Measurements from ENCODE around the gene ESRRA. TPM values are rescaled to one million over a fixed set of nuclear protein-coding genes. Genes with fewer than 3 reads are reported as not detected.
"Not testable (repeated sequence)": the region's sequence is repeated elsewhere in the genome, so short reads cannot be mapped to it uniquely, and the experiment has no call there.

ESRRA gene
- total and polyA plus RNA-seq, 2 donors = 20.5 to 48.0 TPM

GRCh38 chr11:64314805-64315561 lies 9.7 kb downstream of the ESRRA start:
- H3K36me3 ChIP-seq (ENCODE audit: control insufficient read depth in 2 of 2, insufficient read depth in 2 of 2, low read length in 1 of 2) = peaks cover 29 to 36% of the 10 kb centered on the region in 2 donors
- no peak overlapping the region for H3K4me3 ChIP-seq (ENCODE audit: low read length in 2 of 2)
- H3K27me3 ChIP-seq (ENCODE audit: control insufficient read depth in 2 of 2, insufficient read depth in 1 of 2, low read length in 1 of 2) = no peaks in the 10 kb centered on the region
- H3K4me1 ChIP-seq (ENCODE audit: control insufficient read depth in 2 of 2, insufficient read depth in 2 of 2, low read length in 2 of 2) = peaks cover 11 to 33% of the 10 kb centered on the region in 2 donors
- 97% methylated on average over 24 of the region's 24 CpGs for WGBS
- H3K27ac ChIP-seq (ENCODE audit: low read depth in 1 of 2, low read length in 1 of 2) = no peak overlapping the region
- H3K9me3 ChIP-seq (ENCODE audit: control insufficient read depth in 2 of 2, insufficient read depth in 1 of 2, low read length in 1 of 2) = peaks cover 1 to 4% of the 10 kb centered on the region in 2 donors
- no peak for DNase-seq (ENCODE audit: low read depth in 6 of 9, low spot score in 9 of 9)

GRCh38 chr11:64315667-64316526 lies 10.6 kb downstream of the ESRRA start:
- 95% methylated on average over 25 of the region's 25 CpGs for WGBS
- DNase-seq (ENCODE audit: low read depth in 6 of 9, low spot score in 9 of 9); H3K9me3 ChIP-seq (ENCODE audit: control insufficient read depth in 2 of 2, insufficient read depth in 1 of 2, low read length in 1 of 2); H3K27me3 ChIP-seq (ENCODE audit: control insufficient read depth in 2 of 2, insufficient read depth in 1 of 2, low read length in 1 of 2); H3K4me3 ChIP-seq (ENCODE audit: low read length in 2 of 2): not testable (repeated sequence)
- Histone ChIP-seq H3K36me3 (ENCODE audit: control insufficient read depth in 2 of 2, insufficient read depth in 2 of 2, low read length in 1 of 2) (peaks cover 37 to 39% of the 10 kb centered on the region in 2 donors), H3K4me1 (ENCODE audit: control insufficient read depth in 2 of 2, insufficient read depth in 2 of 2, low read length in 2 of 2) (peaks cover 11 to 33% of the 10 kb centered on the region in 2 donors), H3K27ac (ENCODE audit: low read depth in 1 of 2, low read length in 1 of 2) (peak overlapping the region in 1 of 2 donors; percentile 11)

- Histone ChIP-seq H3K4me3 (ENCODE audit: low read length in 2 of 2) (peak overlapping the region; percentile 71 to 96), H3K4me1 (ENCODE audit: control insufficient read depth in 2 of 2, insufficient read depth in 2 of 2, low read length in 2 of 2) (peaks cover 11 to 33% of the 10 kb centered on the region in 2 donors), H3K9me3 (ENCODE audit: control insufficient read depth in 2 of 2, insufficient read depth in 1 of 2, low read length in 1 of 2) (peaks cover 1 to 4% of the 10 kb centered on the region in 2 donors), H3K36me3 (ENCODE audit: control insufficient read depth in 2 of 2, insufficient read depth in 2 of 2, low read length in 1 of 2) (peaks cover 44% of the 10 kb centered on the region in 2 donors), H3K27me3 (ENCODE audit: control insufficient read depth in 2 of 2, insufficient read depth in 1 of 2, low read length in 1 of 2) (no peaks in the 10 kb centered on the region), H3K27ac (ENCODE audit: low read depth in 1 of 2, low read length in 1 of 2) (peak overlapping the region; percentile 96 to 99)
- 12% methylated on average over 32 of the region's 32 CpGs for WGBS
- DNase-seq (ENCODE audit: low read depth in 6 of 9, low spot score in 9 of 9) = peak in 1 of 9 donors; percentile 53
Observed at GRCh38 chr11:64316672-64317324, 11.5 kb downstream of the ESRRA start.

DNA sequence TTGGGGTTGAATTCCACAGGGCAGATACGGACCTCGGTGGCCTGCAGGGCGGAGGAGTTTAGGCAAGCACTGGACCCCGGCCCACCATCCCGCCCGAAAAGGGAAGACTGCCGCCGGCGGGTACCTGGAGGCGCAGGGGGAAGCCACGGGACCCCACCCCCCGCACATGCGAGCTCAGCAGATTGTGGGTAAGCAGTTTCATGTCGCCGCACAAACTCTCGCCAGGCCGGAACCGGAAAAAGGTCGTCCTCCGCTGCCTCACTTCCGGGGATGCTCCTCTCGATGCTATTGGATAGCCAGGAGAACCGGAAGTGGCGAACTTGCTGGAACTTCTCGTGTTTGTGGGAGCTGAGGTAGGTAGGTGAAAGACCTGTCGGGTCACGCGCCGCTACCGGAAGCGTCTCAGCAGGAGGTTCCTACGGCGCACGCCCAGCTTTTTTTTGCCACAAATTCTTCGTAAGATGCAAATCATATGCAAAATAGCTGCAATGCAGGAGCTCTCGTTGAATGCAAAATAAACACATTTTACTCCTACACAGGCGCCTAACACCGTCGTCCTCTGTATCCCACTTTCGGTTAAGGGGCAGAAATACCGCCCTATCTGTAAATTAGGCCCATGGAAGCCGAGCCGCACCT lies 12.1 kb downstream of the ESRRA start, which contains the start of gene TRMT112:
TRMT112 (minus strand) TSS at position 235 of the 636 bp plus-strand sequence; CDS start at position 202, 33 bp downstream.
- H3K36me3 ChIP-seq (ENCODE audit: control insufficient read depth in 2 of 2, insufficient read depth in 2 of 2, low read length in 1 of 2) = peaks cover 43 to 45% of the 10 kb centered on the region in 2 donors
- peaks cover 1 to 4% of the 10 kb centered on the region in 2 donors for H3K9me3 ChIP-seq (ENCODE audit: control insufficient read depth in 2 of 2, insufficient read depth in 1 of 2, low read length in 1 of 2)
- under 1% methylated on average over 43 of the region's 43 CpGs for WGBS
- H3K27ac ChIP-seq (ENCODE audit: low read depth in 1 of 2, low read length in 1 of 2) = peak within 1 kb of the TSS; percentile 96 to 99
- H3K27me3 ChIP-seq (ENCODE audit: control insufficient read depth in 2 of 2, insufficient read depth in 1 of 2, low read length in 1 of 2) = no peaks in the 10 kb centered on the region
- H3K4me1 ChIP-seq (ENCODE audit: control insufficient read depth in 2 of 2, insufficient read depth in 2 of 2, low read length in 2 of 2) = peaks cover 11 to 38% of the 10 kb centered on the region in 2 donors
- peak within 1 kb of the TSS; percentile 71 to 96 for H3K4me3 ChIP-seq (ENCODE audit: low read length in 2 of 2)
- peak; percentile 91 to 99 (median 98) for DNase-seq (ENCODE audit: low read depth in 6 of 9, low spot score in 9 of 9)

- peak within 1 kb of the TSS; percentile 96 to 99 for H3K27ac ChIP-seq (ENCODE audit: low read depth in 1 of 2, low read length in 1 of 2)
- no peaks in the 10 kb centered on the region for H3K27me3 ChIP-seq (ENCODE audit: control insufficient read depth in 2 of 2, insufficient read depth in 1 of 2, low read length in 1 of 2)
- peaks cover 38 to 48% of the 10 kb centered on the region in 2 donors for H3K36me3 ChIP-seq (ENCODE audit: control insufficient read depth in 2 of 2, insufficient read depth in 2 of 2, low read length in 1 of 2)
- peaks cover 15 to 40% of the 10 kb centered on the region in 2 donors for H3K4me1 ChIP-seq (ENCODE audit: control insufficient read depth in 2 of 2, insufficient read depth in 2 of 2, low read length in 2 of 2)
- WGBS = under 1% methylated on average over 61 of the region's 61 CpGs
- peak within 1 kb of the TSS; percentile 71 to 96 for H3K4me3 ChIP-seq (ENCODE audit: low read length in 2 of 2)
- DNase-seq (ENCODE audit: low read depth in 6 of 9, low spot score in 9 of 9) = peak; percentile 89 to 97 (median 94)
- peaks cover 1 to 4% of the 10 kb centered on the region in 2 donors for H3K9me3 ChIP-seq (ENCODE audit: control insufficient read depth in 2 of 2, insufficient read depth in 1 of 2, low read length in 1 of 2)
Observed at GRCh38 chr11:64317961-64318765, 12.8 kb downstream of the ESRRA start, which contains the start of gene PRDX5. TSS of gene PRDX5 (plus strand) at chr11:64318121. CDS start at chr11:64318216, 95 bp downstream.

- H3K36me3 ChIP-seq (ENCODE audit: control insufficient read depth in 2 of 2, insufficient read depth in 2 of 2, low read length in 1 of 2) = peaks cover 29 to 42% of the 10 kb centered on the region in 2 donors
- H3K4me1 ChIP-seq (ENCODE audit: control insufficient read depth in 2 of 2, insufficient read depth in 2 of 2, low read length in 2 of 2) = peaks cover 23 to 49% of the 10 kb centered on the region in 2 donors
- H3K4me3 ChIP-seq (ENCODE audit: low read length in 2 of 2) = peak overlapping the region; percentile 71 to 96
- 30% methylated on average over 19 of the region's 19 CpGs for WGBS
- DNase-seq (ENCODE audit: low read depth in 6 of 9, low spot score in 9 of 9) = no peak
- H3K9me3 ChIP-seq (ENCODE audit: control insufficient read depth in 2 of 2, insufficient read depth in 1 of 2, low read length in 1 of 2) = peaks cover 1 to 4% of the 10 kb centered on the region in 2 donors
- peak overlapping the region; percentile 53 to 81 for H3K27ac ChIP-seq (ENCODE audit: low read depth in 1 of 2, low read length in 1 of 2)
- H3K27me3 ChIP-seq (ENCODE audit: control insufficient read depth in 2 of 2, insufficient read depth in 1 of 2, low read length in 1 of 2) = no peaks in the 10 kb centered on the region
Observed at GRCh38 chr11:64318766-64319761, 13.7 kb downstream of the ESRRA start.

DNA sequence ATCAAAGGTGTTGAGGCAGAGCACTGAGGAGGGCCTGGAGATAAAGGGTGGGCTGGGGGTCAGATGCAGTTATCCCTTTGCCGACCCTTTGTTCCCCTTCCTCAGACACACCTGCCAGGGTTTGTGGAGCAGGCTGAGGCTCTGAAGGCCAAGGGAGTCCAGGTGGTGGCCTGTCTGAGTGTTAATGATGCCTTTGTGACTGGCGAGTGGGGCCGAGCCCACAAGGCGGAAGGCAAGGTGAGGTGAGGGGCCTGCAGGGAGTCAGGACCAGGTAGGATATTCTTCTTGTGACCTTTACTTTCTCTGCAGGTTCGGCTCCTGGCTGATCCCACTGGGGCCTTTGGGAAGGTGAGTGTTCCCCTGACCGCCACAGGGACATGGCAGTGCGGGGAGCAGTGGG lies 15.2 kb downstream of the ESRRA start:
- Histone ChIP-seq H3K9me3 (ENCODE audit: control insufficient read depth in 2 of 2, insufficient read depth in 1 of 2, low read length in 1 of 2) (peaks cover 1 to 4% of the 10 kb centered on the region in 2 donors), H3K27ac (ENCODE audit: low read depth in 1 of 2, low read length in 1 of 2) (no peak overlapping the region), H3K36me3 (ENCODE audit: control insufficient read depth in 2 of 2, insufficient read depth in 2 of 2, low read length in 1 of 2) (peaks cover 14 to 27% of the 10 kb centered on the region in 2 donors), H3K4me3 (ENCODE audit: low read length in 2 of 2) (no peak overlapping the region), H3K27me3 (ENCODE audit: control insufficient read depth in 2 of 2, insufficient read depth in 1 of 2, low read length in 1 of 2) (no peaks in the 10 kb centered on the region), H3K4me1 (ENCODE audit: control insufficient read depth in 2 of 2, insufficient read depth in 2 of 2, low read length in 2 of 2) (peaks cover 23 to 52% of the 10 kb centered on the region in 2 donors)
- 98% methylated on average over 7 of the region's 7 CpGs for WGBS
- DNase-seq (ENCODE audit: low read depth in 6 of 9, low spot score in 9 of 9) = no peak

Data from thymus (tissue), 11 donors.